CD4-positive, alpha-beta T cell treated with Interleukin-17A for 4 hours (primary cell): ENCODE data around the gene ANKRD6.
"Not testable (repeated sequence)": the region's sequence is repeated elsewhere in the genome, so short reads cannot be mapped to it uniquely, and the experiment has no call there.

ENCODE experiments used
- DNase-seq: peaks from one replicate; pipeline ENCODE4 v3.0.0-alpha.2; 2020; ENCODE audit warnings: mixed read lengths

Gene ANKRD6

GRCh38 chr6:89432875-89433251 lies at the start of gene ANKRD6:
TSS of gene ANKRD6 (plus strand) at chr6:89433152. CDS start at chr6:89566977, 133,825 bp downstream.
- peak; percentile 85 for DNase-seq

- DNase-seq: no peak
Observed at GRCh38 chr6:89385156-89385667, 47.7 kb upstream of the ANKRD6 start.

- no peak for DNase-seq
Observed at GRCh38 chr6:89385846-89386245, 47.1 kb upstream of the ANKRD6 start.

- DNase-seq: no peak
Observed at GRCh38 chr6:89386917-89387491, 45.9 kb upstream of the ANKRD6 start.

- no peak for DNase-seq
Observed at GRCh38 chr6:89387516-89388201, 45.3 kb upstream of the ANKRD6 start.

- DNase-seq: no peak
Observed at GRCh38 chr6:89388846-89389245, 44.1 kb upstream of the ANKRD6 start.

GRCh38 chr6:89392823-89393222 lies 40.1 kb upstream of the ANKRD6 start:
- no peak for DNase-seq

GRCh38 chr6:89393659-89394058 lies 39.3 kb upstream of the ANKRD6 start:
- no peak for DNase-seq

- DNase-seq: not testable (repeated sequence)
Observed at GRCh38 chr6:89397884-89398283, 35.1 kb upstream of the ANKRD6 start.

- DNase-seq: no peak
Observed at GRCh38 chr6:89398762-89399525, 34.0 kb upstream of the ANKRD6 start.

GRCh38 chr6:89400050-89400449 lies 32.9 kb upstream of the ANKRD6 start:
- no peak for DNase-seq

GRCh38 chr6:89400912-89401399 lies 32.0 kb upstream of the ANKRD6 start:
- DNase-seq: no peak

- no peak for DNase-seq
Observed at GRCh38 chr6:89402776-89403175, 30.2 kb upstream of the ANKRD6 start.

- no peak for DNase-seq
Observed at GRCh38 chr6:89404512-89404911, 28.4 kb upstream of the ANKRD6 start.

- no peak for DNase-seq
Observed at GRCh38 chr6:89406141-89406540, 26.8 kb upstream of the ANKRD6 start.

GRCh38 chr6:89409461-89410035 lies 23.4 kb upstream of the ANKRD6 start:
- no peak for DNase-seq

- DNase-seq: no peak
Observed at GRCh38 chr6:89410231-89410761, 22.7 kb upstream of the ANKRD6 start.

- DNase-seq: no peak
Observed at GRCh38 chr6:89410788-89411144, 22.2 kb upstream of the ANKRD6 start.

- peak; percentile 41 for DNase-seq
Observed at GRCh38 chr6:89411145-89412070, 21.5 kb upstream of the ANKRD6 start.

- peak; percentile 73 for DNase-seq
Observed at GRCh38 chr6:89412071-89413005, 20.6 kb upstream of the ANKRD6 start, which contains the start of gene RRAGD. TSS of gene RRAGD (minus strand) at chr6:89412273. CDS start at chr6:89411993, 280 bp downstream.

GRCh38 chr6:89413006-89413400 lies 19.9 kb upstream of the ANKRD6 start:
- DNase-seq: no peak
